NB4 (cell line): ENCODE measurements around the gene NXPE1.

Experiments
- DNase-seq: peaks from one replicate; pipeline ENCODE4 v3.0.0; 2010; ENCODE audit warnings: low read depth
- H3K4me3 ChIP-seq: one replicate; pipeline ENCODE4 v1.5.1; 2011; ENCODE audit warnings: mild to moderate bottlenecking, low read depth, low read length, moderate library complexity
- CTCF ChIP-seq: IDR thresholded peaks from one replicate; pipeline ENCODE4 v1.5.1; 2012; ENCODE audit warnings: low read depth, low read length
- MAX ChIP-seq: IDR thresholded peaks from 2 replicates; pipeline ENCODE4 v1.6.1; 2011; ENCODE audit warnings: low read depth, low read length
- MYC ChIP-seq: IDR thresholded peaks from 2 replicates; pipeline ENCODE4 v1.6.1; 2011; ENCODE audit warnings: low read depth, low read length
- POLR2A ChIP-seq: IDR thresholded peaks from 2 replicates; pipeline ENCODE4 v1.6.1; 2011; ENCODE audit warnings: mild to moderate bottlenecking; ENCODE audit not compliant: insufficient read length; ENCODE audit errors: extremely low read depth

The NXPE1 gene

GRCh38 chr11:114587398-114587953, 27.8 kb upstream of the NXPE1 start:
- TF ChIP-seq POLR2A = no peak
- TF ChIP-seq MYC = no peak
- TF ChIP-seq CTCF = no peak
- TF ChIP-seq MAX = no peak
- no peak overlapping the region for H3K4me3 ChIP-seq
- DNase-seq = no peak

- DNase-seq = no peak
- no peak overlapping the region for H3K4me3 ChIP-seq
- no peak for TF ChIP-seq MYC
- TF ChIP-seq POLR2A = no peak
- TF ChIP-seq CTCF = no peak
- TF ChIP-seq MAX = no peak
Observed at GRCh38 chr11:114586797-114587196, 27.1 kb upstream of the NXPE1 start.

GRCh38 chr11:114571712-114572111, 12.0 kb upstream of the NXPE1 start:
- H3K4me3 ChIP-seq = no peak overlapping the region
- no peak for DNase-seq
- TF ChIP-seq CTCF (no peak), MAX (no peak), POLR2A (no peak), MYC (no peak)

GRCh38 chr11:114569801-114570200, 10.1 kb upstream of the NXPE1 start:
- TF ChIP-seq MYC = no peak
- TF ChIP-seq MAX = no peak
- TF ChIP-seq POLR2A = no peak
- TF ChIP-seq CTCF = no peak
- no peak overlapping the region for H3K4me3 ChIP-seq
- no peak for DNase-seq

- H3K4me3 ChIP-seq = no peak overlapping the region
- TF ChIP-seq MYC (no peak), POLR2A (no peak), MAX (no peak)
- DNase-seq = no peak
Observed at GRCh38 chr11:114566276-114566675, 6.6 kb upstream of the NXPE1 start.

GRCh38 chr11:114564831-114565230, 5.2 kb upstream of the NXPE1 start:
- H3K4me3 ChIP-seq = no peak overlapping the region
- no peak for DNase-seq
- TF ChIP-seq CTCF (no peak), POLR2A (no peak), MAX (no peak), MYC (no peak)
